Mesendoderm (in vitro differentiated cells): ENCODE data around the gene APOBEC3A.

Source experiments
- DNase-seq: peaks from one replicate; pipeline ENCODE4 v3.0.0; 2013
- H2AK5ac ChIP-seq: 2 replicates; pipeline ENCODE4 v1.6.1; 2013; ENCODE audit warnings: low read length, inconsistent platforms
- H2BK120ac ChIP-seq: 2 replicates; pipeline ENCODE4 v1.6.1; 2013; ENCODE audit warnings: low read depth, mild to moderate bottlenecking, low read length, moderate library complexity, mixed read lengths
- H2BK15ac ChIP-seq: replicated peaks from 2 replicates; pipeline ENCODE4 v1.6.1; 2013; ENCODE audit warnings: low read depth, mild to moderate bottlenecking, moderate library complexity
- H2BK5ac ChIP-seq: 2 replicates; pipeline ENCODE4 v1.6.1; 2013; ENCODE audit warnings: low read length, inconsistent platforms
- H3K18ac ChIP-seq: 2 replicates; pipeline ENCODE4 v1.6.1; 2013; ENCODE audit warnings: mild to moderate bottlenecking, low read length, mixed read lengths
- H3K23ac ChIP-seq: one replicate; pipeline ENCODE4 v1.6.1; 2013; ENCODE audit warnings: low read length
- H3K27ac ChIP-seq: 2 replicates; pipeline ENCODE4 v1.5.1; 2013; ENCODE audit warnings: low read depth, mild to moderate bottlenecking, inconsistent platforms, low read length, moderate library complexity
- H3K27me3 ChIP-seq: 2 replicates; pipeline ENCODE4 v1.6.1; 2013; ENCODE audit warnings: low read length, control low read depth, mild to moderate bottlenecking, inconsistent platforms; ENCODE audit not compliant: insufficient read depth, poor library complexity
- H3K36me3 ChIP-seq: 2 replicates; pipeline ENCODE4 v1.6.1; 2013; ENCODE audit warnings: low read length, inconsistent platforms; ENCODE audit not compliant: control insufficient read depth, insufficient read depth
- H3K4ac ChIP-seq: one replicate; pipeline ENCODE4 v1.6.1; 2013; ENCODE audit warnings: low read depth, mild to moderate bottlenecking, low read length, moderate library complexity
- H3K4me1 ChIP-seq: 2 replicates; pipeline ENCODE4 v1.6.1; 2013; ENCODE audit warnings: low read depth, low read length, inconsistent platforms; ENCODE audit not compliant: control insufficient read depth
- H3K4me2 ChIP-seq: 2 replicates; pipeline ENCODE4 v1.6.1; 2013; ENCODE audit warnings: low read length
- H3K4me3 ChIP-seq: 2 replicates; pipeline ENCODE4 v1.5.1; 2013; ENCODE audit warnings: mild to moderate bottlenecking, low read length
- H3K56ac ChIP-seq: one replicate; pipeline ENCODE4 v1.6.1; 2013; ENCODE audit warnings: low read length
- H3K79me1 ChIP-seq: 2 replicates; pipeline ENCODE4 v1.6.1; 2013; ENCODE audit warnings: low read length, inconsistent platforms
- H3K79me2 ChIP-seq: 2 replicates; pipeline ENCODE4 v1.6.1; 2013; ENCODE audit warnings: mild to moderate bottlenecking, low read length; ENCODE audit not compliant: control insufficient read depth, insufficient read depth
- H3K9ac ChIP-seq: 2 replicates; pipeline ENCODE4 v1.6.1; 2013; ENCODE audit warnings: low read length, inconsistent platforms
- H4K5ac ChIP-seq: one replicate; pipeline ENCODE4 v1.6.1; 2013; ENCODE audit warnings: low read length
- H4K8ac ChIP-seq: one replicate; pipeline ENCODE4 v1.6.1; 2013; ENCODE audit warnings: low read depth, mild to moderate bottlenecking, control low read depth, low read length, moderate library complexity
- whole genome bisulfite sequencing: extraction: QIAGEN DNeasy Blood & Tissue Kit; methylation state at CpG from one replicate; pipeline ENCODE4 v1.1.7; 2013; ENCODE audit warnings: low lambda C conversion rate, missing lambda C conversion rate; ENCODE audit not compliant: insufficient coverage; ENCODE audit errors: extremely low coverage; 5-methylcytosine and 5-hydroxymethylcytosine counted together

APOBEC3A gene

GRCh38 chr22:38953091-38953490 lies 4.3 kb upstream of the APOBEC3A start:
- Histone ChIP-seq H3K27ac (no peak overlapping the region), H2BK120ac (no peak overlapping the region), H3K56ac (no peak overlapping the region), H4K5ac (no peak overlapping the region), H3K4me3 (no peak overlapping the region), H3K4me2 (no peak overlapping the region), H3K4me1 (no peaks in the 10 kb centered on the region), H3K23ac (no peak overlapping the region), H3K9ac (no peak overlapping the region), H2AK5ac (no peak overlapping the region), H4K8ac (no peak overlapping the region), H3K79me2 (no peaks in the 10 kb centered on the region), H3K4ac (no peak overlapping the region), H2BK15ac (no peak overlapping the region), H3K18ac (no peak overlapping the region), H3K79me1 (no peaks in the 10 kb centered on the region), H3K27me3 (no peaks in the 10 kb centered on the region), H3K36me3 (no peaks in the 10 kb centered on the region), H2BK5ac (no peak overlapping the region)
- WGBS = no CpG with 5 or more reads among the region's 8 CpGs
- DNase-seq = no peak

GRCh38 chr22:38953577-38954413 lies 3.6 kb upstream of the APOBEC3A start:
- no peak overlapping the region for H3K23ac ChIP-seq
- WGBS = no CpG with 5 or more reads among the region's 15 CpGs
- H3K4me3 ChIP-seq = no peak overlapping the region

GRCh38 chr22:38954414-38955043 lies 2.9 kb upstream of the APOBEC3A start:
- Histone ChIP-seq H4K8ac (no peak overlapping the region), H3K36me3 (no peaks in the 10 kb centered on the region), H3K4ac (no peak overlapping the region), H2AK5ac (no peak overlapping the region), H3K4me2 (no peak overlapping the region), H2BK5ac (no peak overlapping the region), H3K9ac (no peak overlapping the region), H3K18ac (no peak overlapping the region), H2BK120ac (no peak overlapping the region), H3K4me1 (no peaks in the 10 kb centered on the region), H3K27ac (no peak overlapping the region), H2BK15ac (no peak overlapping the region), H4K5ac (no peak overlapping the region), H3K27me3 (no peaks in the 10 kb centered on the region), H3K4me3 (no peak overlapping the region), H3K79me2 (no peaks in the 10 kb centered on the region), H3K23ac (no peak overlapping the region), H3K79me1 (no peaks in the 10 kb centered on the region), H3K56ac (no peak overlapping the region)
- DNase-seq = no peak
- WGBS = no CpG with 5 or more reads among the region's 13 CpGs

More at GRCh38 chr22:38953577-38954413, 3.6 kb upstream of the APOBEC3A start:
- Histone ChIP-seq H3K4me1 (no peaks in the 10 kb centered on the region), H2BK120ac (no peak overlapping the region), H3K4me2 (no peak overlapping the region), H2BK5ac (no peak overlapping the region), H3K36me3 (no peaks in the 10 kb centered on the region), H2AK5ac (no peak overlapping the region), H3K9ac (no peak overlapping the region), H4K5ac (no peak overlapping the region), H3K4ac (no peak overlapping the region), H4K8ac (no peak overlapping the region), H3K18ac (no peak overlapping the region), H3K56ac (no peak overlapping the region), H3K27ac (no peak overlapping the region), H2BK15ac (no peak overlapping the region), H3K27me3 (no peaks in the 10 kb centered on the region), H3K79me2 (no peaks in the 10 kb centered on the region), H3K79me1 (no peaks in the 10 kb centered on the region)
- DNase-seq = no peak

- H3K18ac ChIP-seq = no peak overlapping the region
- no peak overlapping the region for H3K4me2 ChIP-seq
- no peaks in the 10 kb centered on the region for H3K4me1 ChIP-seq
- H2BK120ac ChIP-seq = no peak overlapping the region
- no peak overlapping the region for H4K5ac ChIP-seq
- no peaks in the 10 kb centered on the region for H3K79me1 ChIP-seq
- no peak overlapping the region for H2AK5ac ChIP-seq
- H3K27me3 ChIP-seq = no peaks in the 10 kb centered on the region
- H3K4ac ChIP-seq = no peak overlapping the region
- H2BK15ac ChIP-seq = no peak overlapping the region
- H2BK5ac ChIP-seq = no peak overlapping the region
- H3K27ac ChIP-seq = no peak overlapping the region
- no peak overlapping the region for H3K23ac ChIP-seq
- H3K36me3 ChIP-seq = no peaks in the 10 kb centered on the region
- H3K79me2 ChIP-seq = no peaks in the 10 kb centered on the region
- no peak overlapping the region for H3K9ac ChIP-seq
- no peak overlapping the region for H3K4me3 ChIP-seq
- peak overlapping the region; percentile 5 for H3K56ac ChIP-seq
- DNase-seq = no peak
- H4K8ac ChIP-seq = no peak overlapping the region
- no CpG with 5 or more reads among the region's 5 CpGs for WGBS
Observed at GRCh38 chr22:38955250-38955905, 2.0 kb upstream of the APOBEC3A start.

- Histone ChIP-seq H4K8ac (no peak overlapping the region), H2AK5ac (no peak overlapping the region), H3K4me1 (no peaks in the 10 kb centered on the region), H2BK5ac (no peak overlapping the region), H3K18ac (no peak overlapping the region), H3K27me3 (no peaks in the 10 kb centered on the region), H3K36me3 (no peaks in the 10 kb centered on the region), H3K79me2 (no peaks in the 10 kb centered on the region), H2BK120ac (no peak overlapping the region), H4K5ac (no peak overlapping the region), H3K4me2 (no peak overlapping the region), H3K4me3 (no peak overlapping the region), H3K79me1 (no peaks in the 10 kb centered on the region), H3K56ac (no peak overlapping the region), H2BK15ac (no peak overlapping the region), H3K9ac (no peak overlapping the region), H3K4ac (no peak overlapping the region), H3K23ac (no peak overlapping the region), H3K27ac (no peak overlapping the region)
- no peak for DNase-seq
- WGBS = no CpG with 5 or more reads among the region's 3 CpGs
Observed at GRCh38 chr22:38955926-38956325, 1.5 kb upstream of the APOBEC3A start.
